HL-60 (cell line): ENCODE results near the gene MVP.
A peak's percentile ranks its signal among the peaks of the same experiment; 100 is the strongest.

Experiments used
- GABPA ChIP-seq: IDR thresholded peaks from 2 replicates; pipeline ENCODE4 v1.6.1; 2012; ENCODE audit warnings: low read depth
- POLR2AphosphoS5 ChIP-seq: IDR thresholded peaks from 2 replicates; pipeline ENCODE4 v1.6.1; 2012; ENCODE audit warnings: low read depth
- TF ChIP-seq, protein P1 (sequence below): IDR thresholded peaks from one replicate; pipeline ENCODE4 v1.5.1; 2011; ENCODE audit warnings: low read length, control low read depth, inconsistent platforms; ENCODE audit not compliant: insufficient read depth
- TF ChIP-seq, protein P2 (sequence below): IDR thresholded peaks from 2 replicates; pipeline ENCODE4 v1.6.1; 2012; ENCODE audit warnings: low read depth; ENCODE audit not compliant: insufficient replicate concordance

DNA sequence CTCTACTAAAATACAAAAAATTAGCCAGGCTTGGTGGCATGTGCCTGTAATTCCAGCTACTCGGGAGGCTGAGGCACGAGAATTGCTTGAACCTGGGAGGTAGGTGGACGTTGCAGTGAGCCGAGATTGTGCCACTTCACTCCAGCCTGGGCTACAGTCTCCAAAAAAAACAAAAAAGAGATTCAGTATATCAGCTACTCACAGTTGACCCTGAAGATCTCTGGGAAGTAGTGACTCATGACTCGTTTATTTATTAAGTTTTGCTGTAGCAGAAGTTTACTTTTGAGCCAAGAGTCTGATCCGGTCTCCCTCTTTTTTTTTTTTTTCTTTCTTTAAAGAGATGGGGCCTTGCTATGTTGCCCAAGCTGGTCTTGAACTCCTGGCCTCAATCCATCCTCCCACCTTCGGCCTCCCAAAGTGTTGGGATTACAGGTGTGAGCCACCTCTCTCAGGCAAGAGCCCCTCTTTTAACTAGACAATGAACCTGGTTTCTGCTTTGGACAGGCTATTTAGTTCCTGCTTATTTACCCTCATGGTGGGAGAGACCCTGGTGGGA is 4.4 kb downstream of the MVP start:
- 0 out of 2 replicates have a peak, but pooled peaks have one; percentile 16 for TF ChIP-seq POLR2AphosphoS5
- TF ChIP-seq, protein P1, sequence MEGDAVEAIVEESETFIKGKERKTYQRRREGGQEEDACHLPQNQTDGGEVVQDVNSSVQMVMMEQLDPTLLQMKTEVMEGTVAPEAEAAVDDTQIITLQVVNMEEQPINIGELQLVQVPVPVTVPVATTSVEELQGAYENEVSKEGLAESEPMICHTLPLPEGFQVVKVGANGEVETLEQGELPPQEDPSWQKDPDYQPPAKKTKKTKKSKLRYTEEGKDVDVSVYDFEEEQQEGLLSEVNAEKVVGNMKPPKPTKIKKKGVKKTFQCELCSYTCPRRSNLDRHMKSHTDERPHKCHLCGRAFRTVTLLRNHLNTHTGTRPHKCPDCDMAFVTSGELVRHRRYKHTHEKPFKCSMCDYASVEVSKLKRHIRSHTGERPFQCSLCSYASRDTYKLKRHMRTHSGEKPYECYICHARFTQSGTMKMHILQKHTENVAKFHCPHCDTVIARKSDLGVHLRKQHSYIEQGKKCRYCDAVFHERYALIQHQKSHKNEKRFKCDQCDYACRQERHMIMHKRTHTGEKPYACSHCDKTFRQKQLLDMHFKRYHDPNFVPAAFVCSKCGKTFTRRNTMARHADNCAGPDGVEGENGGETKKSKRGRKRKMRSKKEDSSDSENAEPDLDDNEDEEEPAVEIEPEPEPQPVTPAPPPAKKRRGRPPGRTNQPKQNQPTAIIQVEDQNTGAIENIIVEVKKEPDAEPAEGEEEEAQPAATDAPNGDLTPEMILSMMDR, result no peak
- TF ChIP-seq, protein P2, sequence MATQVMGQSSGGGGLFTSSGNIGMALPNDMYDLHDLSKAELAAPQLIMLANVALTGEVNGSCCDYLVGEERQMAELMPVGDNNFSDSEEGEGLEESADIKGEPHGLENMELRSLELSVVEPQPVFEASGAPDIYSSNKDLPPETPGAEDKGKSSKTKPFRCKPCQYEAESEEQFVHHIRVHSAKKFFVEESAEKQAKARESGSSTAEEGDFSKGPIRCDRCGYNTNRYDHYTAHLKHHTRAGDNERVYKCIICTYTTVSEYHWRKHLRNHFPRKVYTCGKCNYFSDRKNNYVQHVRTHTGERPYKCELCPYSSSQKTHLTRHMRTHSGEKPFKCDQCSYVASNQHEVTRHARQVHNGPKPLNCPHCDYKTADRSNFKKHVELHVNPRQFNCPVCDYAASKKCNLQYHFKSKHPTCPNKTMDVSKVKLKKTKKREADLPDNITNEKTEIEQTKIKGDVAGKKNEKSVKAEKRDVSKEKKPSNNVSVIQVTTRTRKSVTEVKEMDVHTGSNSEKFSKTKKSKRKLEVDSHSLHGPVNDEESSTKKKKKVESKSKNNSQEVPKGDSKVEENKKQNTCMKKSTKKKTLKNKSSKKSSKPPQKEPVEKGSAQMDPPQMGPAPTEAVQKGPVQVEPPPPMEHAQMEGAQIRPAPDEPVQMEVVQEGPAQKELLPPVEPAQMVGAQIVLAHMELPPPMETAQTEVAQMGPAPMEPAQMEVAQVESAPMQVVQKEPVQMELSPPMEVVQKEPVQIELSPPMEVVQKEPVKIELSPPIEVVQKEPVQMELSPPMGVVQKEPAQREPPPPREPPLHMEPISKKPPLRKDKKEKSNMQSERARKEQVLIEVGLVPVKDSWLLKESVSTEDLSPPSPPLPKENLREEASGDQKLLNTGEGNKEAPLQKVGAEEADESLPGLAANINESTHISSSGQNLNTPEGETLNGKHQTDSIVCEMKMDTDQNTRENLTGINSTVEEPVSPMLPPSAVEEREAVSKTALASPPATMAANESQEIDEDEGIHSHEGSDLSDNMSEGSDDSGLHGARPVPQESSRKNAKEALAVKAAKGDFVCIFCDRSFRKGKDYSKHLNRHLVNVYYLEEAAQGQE, result no peak
- TF ChIP-seq GABPA, result no peak
